GM18511 (cell line): ENCODE data around the gene RHOT2.

Experiments used
- ATAC-seq: cut with Tn5 transposase; IDR thresholded peaks from one replicate; pipeline ENCODE4 v1.9.1; 2021; ENCODE audit warnings: mild to moderate bottlenecking, moderate library complexity; ENCODE audit not compliant: unreplicated experiment

Gene RHOT2

DNA sequence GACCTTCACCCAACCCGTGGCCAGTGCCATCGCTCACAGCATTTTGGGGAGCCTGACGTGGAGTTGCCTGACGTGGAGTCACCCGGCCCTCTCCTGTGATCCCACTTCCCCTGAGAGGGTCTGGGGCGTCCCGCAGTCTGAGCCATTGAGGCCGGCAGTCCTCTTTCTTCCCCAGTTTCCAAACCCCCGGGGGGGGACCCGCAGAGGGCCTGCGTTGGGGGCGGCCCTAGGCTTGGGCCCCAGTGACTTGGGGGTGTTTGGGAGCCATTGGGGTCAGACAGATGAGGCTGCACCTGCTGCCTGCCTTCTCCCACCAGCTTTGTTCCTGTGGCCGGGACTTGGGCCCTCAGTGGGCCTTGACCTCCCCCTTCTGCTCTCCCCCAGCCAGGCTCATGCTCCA, 1.7 kb downstream of the RHOT2 start:
- ATAC-seq, result no peak

DNA sequence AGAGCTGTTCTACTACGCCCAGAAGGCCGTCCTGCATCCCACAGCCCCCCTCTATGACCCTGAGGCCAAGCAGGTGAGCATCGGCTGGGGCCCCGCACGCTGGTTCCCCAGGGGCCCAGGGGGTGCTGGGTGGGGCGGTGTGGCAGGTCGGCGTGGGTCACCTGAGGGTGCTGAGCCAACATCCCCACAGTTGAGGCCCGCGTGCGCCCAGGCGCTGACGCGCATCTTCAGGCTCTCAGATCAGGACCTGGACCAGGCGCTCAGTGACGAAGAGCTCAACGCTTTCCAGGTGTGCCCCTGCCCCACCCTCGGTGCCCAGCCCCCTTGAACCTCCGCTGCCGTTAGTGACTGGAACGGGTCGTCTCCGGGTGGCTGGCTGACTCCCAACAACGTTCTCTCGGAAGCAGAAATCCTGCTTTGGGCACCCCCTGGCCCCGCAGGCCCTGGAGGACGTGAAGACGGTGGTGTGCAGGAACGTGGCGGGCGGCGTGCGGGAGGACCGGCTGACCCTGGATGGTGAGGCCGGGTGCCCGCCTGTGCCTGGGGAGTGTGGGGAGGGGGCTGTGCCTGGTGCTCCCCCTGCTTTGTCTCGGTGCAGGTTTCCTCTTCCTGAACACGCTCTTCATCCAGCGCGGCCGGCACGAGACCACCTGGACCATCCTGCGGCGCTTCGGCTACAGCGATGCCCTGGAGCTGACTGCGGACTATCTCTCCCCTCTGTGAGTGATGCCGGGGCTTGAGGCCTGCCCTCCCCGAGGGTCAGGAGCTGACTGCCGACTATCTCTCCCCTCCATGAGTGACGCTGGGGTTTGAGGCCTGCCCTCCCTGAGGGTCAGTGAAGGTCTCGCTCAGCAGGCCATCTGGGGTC, 2.8 kb downstream of the RHOT2 start:
- no peak for ATAC-seq

DNA sequence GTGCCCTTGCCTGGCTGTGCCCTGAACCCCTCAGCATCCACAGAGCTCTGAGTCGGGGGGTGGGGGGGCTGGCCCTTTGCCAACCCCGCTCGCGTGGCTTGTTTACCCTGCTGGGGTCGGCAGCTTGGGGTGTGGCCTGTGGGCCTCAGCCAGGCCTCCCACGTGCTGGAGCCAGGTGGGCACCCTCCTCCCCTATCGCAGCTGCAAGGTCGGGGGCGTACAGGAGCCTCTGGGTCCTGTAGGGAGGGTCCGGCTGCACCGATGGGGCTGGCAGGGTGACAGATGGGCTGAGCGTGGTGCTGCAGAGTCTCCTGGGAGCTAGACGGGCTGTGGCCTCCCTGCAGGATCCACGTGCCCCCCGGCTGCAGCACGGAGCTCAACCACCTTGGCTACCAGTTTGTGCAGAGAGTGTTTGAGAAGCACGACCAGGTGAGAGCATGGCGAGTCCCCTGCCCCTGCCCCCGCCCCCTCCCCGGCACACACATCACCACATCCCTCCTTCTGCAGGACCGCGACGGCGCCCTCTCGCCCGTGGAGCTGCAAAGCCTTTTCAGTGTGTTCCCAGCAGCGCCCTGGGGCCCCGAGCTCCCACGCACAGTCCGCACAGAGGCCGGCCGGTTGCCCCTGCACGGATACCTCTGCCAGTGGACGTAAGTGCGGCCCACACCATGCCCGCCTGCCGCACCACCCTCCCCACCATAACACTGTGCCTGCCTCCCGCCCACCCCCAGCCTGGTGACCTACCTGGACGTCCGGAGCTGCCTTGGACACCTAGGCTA, 3.6 kb downstream of the RHOT2 start:
- ATAC-seq, result no peak

DNA sequence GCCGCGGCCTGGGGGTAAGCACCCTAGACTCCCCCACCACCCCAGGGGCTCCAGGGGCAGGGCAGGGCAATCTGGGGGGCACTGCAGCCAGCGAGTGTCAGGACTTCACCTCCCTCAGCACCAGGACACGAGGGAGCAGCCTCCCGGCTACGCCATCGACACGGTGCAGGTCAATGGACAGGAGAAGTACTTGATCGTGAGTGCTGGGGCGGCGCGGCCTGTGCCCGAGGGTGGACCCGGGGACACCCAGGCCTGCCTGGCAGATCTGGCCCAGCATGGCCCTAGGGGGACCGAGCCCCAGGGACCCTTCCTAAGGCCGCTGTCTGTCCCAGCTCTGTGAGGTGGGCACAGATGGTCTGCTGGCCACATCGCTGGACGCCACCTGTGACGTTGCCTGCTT, 4.4 kb downstream of the RHOT2 start:
- no peak for ATAC-seq

DNA sequence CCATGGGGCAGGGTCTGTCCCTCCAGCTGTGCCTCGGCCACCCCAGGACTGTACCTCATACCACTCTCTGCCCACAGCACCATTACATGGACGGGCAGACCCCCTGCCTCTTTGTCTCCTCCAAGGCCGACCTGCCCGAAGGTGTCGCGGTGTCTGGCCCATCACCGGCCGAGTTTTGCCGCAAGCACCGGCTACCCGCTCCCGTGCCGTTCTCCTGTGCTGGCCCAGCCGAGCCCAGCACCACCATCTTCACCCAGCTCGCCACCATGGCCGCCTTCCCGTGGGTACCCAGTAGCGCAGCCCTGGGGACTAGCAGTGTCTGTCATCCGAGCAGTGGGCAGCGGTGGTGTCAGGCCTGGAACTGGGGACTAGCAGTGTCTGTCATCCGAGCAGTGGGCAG, 4.9 kb downstream of the RHOT2 start:
- ATAC-seq, result no peak

DNA sequence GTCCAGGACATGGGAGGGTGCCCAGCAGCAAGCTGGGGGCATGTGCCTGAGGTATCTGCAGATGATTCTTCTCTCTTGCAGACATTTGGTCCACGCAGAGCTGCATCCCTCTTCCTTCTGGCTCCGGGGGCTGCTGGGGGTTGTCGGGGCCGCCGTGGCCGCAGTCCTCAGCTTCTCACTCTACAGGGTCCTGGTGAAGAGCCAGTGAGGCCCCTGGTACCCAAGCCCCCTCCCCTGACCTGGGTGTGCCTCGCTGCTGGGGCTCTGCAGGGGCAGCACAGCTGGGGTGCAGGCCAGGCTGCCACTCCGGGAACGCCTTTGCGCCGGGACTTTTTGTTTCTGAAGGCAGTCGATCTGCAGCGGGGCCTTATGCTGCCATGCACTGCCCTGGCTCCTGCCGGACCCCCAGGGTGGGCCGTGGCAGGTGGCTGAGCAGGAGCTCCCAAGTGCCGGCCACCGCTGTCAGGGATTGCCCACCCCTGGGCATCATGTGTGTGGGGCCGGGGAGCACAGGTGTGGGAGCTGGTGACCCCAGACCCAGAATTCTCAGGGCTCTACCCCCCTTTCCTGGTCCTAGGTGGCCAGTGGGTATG, 5.6 kb downstream of the RHOT2 start:
- no peak for ATAC-seq

DNA sequence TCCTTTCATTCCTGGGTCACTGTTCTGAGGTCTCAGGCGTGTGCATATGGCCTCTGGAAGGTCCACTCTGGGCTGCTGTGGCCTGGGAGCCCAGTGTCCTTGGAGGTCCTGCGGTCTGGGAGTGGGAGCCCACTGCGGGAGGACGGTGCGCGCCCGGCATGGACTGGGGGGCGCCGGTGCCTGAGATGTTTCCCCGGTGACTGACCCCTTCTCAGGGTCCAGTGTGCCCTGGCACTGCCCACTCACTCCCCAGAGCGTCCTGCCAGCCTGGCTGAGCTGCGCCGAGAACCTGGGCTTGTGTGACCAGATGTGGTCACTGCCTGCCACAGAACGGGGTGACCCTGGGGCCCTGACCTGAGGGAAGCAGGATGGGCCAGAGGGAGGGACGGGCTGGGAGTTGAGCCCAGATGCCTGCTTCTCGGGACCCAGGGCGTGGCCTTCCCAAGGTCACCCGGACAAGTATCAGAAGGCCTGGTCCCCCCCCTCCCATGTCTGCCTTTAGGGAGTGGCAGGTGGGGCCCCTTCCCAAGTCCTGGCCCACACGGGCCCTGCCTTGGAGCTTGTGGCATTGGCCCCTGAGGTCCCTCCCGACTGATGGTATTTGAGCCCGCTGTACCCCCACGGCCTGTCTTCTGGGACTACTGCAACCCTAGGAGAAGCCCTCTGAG, 6.4 kb downstream of the RHOT2 start:
- ATAC-seq, result no peak

DNA sequence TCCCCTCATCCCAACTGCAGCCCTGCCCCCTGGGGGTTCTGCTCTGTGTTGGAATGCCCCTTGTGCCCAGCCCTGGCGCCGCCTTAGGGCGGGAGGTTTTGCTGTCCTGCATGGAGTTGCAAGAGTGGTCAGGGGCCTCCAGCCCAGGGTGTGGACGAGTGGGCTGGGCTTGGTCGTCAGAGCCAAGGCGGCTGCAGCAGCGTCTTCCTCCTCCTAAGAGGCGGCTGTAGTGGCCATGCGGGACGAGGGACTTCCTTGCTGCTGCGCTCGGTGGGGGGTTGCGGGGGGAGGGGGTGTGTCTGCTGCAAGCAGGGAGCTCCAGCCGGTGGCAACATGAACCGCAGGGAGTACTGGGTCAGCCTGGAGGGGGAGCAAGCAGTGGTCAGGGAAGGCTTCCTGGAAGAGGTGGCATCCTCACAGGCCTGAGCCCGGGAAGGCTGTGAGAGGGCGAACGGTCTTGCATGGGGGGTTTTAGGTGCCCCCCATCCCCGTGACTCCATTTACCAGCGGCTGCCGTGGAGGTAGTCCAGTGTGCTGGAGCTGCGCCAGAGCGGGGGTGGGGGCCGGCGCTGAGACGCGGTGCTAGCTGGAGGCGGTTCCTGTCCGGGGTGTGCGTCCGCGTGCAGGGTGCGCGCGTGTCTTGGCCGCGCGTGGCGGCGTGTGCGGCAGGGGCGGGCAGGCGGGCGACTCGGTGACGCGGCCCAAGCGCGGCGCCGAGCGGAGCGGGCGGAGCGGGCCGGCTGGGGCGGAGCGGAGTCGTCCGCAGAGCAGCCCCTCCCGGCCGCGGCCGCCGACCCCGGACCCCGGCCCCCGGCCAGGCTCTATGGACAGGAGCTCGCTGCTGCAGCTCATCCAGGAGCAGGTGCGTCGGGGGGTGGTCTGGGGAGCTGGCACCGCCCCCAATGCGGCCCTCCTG, 7.3 kb downstream of the RHOT2 start, which contains the start of gene RHBDL1:
RHBDL1 (plus strand) TSS at position 704 of the 916 bp plus-strand sequence; CDS start at position 824, 120 bp downstream.
- no peak for ATAC-seq

DNA sequence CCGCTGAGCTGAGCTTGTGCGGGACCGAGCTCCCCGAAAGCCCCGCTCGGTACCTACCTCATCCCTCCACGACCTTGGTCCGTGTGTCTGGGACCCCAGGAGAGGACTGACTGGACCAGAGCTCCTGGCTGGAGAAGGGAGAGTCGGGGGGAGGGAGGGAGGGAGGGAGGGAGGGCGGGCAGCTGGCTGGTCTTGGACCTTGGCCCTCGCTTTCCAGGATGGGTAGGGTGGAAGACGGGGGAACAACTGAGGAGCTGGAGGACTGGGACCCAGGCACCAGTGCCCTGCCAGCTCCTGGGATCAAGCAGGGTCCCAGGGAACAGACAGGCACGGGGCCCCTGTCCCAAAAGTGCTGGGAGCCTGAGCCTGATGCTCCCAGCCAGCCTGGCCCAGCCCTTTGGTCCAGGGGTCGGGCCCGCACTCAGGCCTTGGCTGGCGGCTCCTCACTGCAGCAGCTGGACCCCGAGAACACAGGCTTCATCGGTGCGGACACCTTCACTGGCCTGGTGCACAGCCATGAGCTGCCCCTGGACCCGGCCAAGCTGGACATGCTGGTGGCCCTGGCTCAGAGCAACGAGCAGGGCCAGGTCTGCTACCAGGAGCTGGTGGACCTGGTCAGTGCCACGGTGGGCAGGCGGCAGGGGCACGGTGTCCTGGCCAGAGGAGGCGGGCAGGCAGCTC, 8.1 kb downstream of the RHOT2 start:
- ATAC-seq, result no peak

DNA sequence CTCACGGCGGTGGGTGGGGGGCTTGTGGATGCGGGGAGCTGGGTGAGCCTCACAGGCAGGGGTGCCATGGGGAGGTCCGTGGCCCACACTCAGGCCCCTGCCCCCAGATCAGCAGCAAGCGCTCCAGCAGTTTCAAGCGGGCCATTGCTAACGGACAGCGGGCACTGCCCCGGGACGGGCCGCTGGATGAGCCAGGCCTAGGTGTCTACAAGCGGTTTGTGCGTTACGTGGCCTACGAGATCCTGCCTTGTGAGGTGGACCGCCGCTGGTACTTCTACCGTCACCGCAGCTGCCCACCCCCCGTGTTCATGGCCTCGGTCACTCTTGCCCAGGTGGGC, 8.6 kb downstream of the RHOT2 start:
- no peak for ATAC-seq

DNA sequence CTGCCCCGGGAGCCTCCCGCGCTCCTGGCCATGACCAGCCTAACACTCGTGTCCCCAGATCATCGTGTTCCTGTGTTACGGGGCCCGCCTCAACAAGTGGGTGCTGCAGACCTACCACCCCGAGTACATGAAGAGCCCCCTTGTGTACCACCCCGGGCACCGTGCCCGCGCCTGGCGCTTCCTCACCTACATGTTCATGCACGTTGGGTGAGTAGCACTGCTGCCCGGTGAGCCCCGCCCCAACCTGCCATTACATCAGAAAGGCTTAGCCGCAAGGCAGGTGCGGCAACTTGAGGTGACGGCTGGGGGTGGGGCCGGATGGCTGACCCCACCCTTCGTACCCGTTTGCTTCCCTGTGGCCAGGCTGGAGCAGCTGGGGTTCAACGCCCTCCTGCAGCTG, 9.0 kb downstream of the RHOT2 start:
- ATAC-seq, result no peak

DNA sequence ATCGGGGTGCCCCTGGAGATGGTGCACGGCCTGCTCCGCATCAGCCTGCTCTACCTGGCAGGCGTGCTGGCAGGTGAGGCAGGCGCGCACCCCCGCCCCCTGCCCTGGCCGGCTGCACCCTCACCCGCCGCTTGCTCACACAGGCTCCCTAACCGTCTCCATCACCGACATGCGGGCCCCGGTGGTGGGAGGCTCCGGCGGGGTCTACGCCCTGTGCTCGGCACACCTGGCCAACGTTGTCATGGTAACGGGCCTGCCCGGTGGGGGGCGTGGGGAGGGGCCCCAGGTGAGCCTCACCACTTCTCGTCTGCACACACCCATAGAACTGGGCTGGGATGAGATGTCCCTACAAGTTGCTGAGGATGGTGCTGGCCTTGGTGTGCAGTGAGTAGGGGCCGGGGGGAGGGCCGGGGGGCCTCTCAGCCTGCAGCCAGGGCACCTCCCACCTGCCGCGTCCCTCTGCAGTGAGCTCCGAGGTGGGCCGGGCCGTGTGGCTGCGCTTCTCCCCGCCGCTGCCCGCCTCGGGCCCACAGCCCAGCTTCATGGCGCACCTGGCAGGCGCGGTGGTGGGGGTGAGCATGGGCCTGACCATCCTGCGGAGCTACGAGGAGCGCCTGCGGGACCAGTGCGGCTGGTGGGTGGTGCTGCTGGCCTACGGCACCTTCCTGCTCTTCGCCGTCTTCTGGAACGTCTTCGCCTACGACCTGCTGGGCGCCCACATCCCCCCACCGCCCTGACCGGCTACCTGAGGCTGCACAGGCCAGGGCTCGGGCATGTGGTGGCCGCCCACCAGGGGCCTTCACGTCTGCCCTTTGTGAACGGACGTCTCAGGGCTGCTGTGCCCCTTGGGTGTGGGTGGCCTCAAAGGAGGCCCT, 9.6 kb downstream of the RHOT2 start:
- no peak for ATAC-seq

DNA sequence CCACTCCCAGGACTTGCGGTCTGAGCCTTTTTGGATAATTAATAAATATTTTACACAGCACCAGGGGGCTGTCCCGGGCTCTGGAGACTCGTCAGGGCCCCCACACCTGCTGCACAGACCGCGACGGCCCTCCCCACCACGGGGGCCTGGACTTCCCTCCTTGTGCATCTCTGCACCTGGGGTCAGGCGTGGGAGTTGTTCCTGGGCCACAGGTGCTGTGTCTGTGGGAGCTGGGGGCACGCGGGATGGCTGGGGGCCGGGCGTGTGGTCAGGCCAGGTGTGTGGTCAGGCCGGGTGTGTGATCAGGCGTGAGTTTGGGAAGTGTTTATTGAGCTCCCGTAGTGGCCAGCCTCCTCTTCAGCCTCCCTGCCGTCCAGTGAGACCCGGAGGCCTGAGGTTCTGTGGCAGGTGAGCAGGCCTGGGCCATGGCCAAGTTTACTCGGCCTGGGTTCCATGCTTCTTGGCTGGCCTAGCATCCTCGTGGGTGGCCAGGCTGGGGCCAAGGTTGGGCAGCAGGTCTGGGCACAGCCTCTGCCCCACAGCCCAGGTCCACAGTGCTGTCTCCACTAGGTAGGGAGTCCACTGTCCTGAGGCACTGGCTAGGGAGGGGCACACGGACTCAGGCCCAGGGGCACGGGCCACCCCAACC, 10.4 kb downstream of the RHOT2 start:
- ATAC-seq, result no peak

DNA sequence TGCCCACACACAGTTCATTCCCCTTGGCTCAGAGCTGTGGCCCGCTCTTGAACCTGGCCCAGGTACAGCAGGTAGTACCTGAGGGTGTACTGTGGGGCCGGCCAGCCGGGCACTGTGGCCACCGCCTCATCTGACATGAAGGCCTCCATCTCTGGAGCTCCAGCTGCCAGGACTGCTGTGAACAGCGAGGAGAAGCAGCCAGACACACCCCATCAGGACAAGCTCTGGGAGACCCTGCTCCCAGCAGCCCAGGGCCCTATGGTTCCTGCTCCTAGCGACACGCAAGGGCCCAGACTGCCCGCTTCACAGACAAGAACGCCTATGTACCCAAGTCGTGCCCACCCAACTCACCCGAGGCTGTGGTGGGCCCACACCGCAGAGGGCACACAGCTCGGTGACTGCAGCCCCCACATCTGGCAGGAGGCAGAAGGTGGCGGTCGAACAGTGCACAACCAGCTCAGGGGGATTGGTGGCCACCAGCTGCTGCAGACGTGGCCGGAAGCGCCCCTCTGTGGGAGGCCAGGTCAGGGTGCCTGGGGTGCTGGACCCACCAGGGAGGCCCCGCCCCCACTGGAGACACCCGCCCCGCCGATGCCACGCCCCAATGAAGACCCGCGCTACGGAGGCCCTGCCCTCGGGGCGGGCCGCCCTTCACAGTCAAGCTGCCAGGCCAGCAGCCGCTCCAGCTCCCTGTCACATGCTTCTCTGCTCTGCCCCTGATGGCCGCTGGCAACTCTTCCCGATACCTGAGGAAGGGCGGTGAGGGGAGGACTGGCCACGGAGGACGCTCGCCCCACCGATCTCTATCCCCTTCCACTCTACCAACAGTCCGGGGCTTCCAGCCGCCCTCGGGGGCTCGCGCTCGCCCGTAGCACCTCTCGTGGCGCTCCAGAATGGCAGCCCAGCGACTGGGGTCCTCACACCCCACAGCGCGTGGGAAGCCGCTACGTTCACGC, 11.2 kb downstream of the RHOT2 start:
- no peak for ATAC-seq

DNA sequence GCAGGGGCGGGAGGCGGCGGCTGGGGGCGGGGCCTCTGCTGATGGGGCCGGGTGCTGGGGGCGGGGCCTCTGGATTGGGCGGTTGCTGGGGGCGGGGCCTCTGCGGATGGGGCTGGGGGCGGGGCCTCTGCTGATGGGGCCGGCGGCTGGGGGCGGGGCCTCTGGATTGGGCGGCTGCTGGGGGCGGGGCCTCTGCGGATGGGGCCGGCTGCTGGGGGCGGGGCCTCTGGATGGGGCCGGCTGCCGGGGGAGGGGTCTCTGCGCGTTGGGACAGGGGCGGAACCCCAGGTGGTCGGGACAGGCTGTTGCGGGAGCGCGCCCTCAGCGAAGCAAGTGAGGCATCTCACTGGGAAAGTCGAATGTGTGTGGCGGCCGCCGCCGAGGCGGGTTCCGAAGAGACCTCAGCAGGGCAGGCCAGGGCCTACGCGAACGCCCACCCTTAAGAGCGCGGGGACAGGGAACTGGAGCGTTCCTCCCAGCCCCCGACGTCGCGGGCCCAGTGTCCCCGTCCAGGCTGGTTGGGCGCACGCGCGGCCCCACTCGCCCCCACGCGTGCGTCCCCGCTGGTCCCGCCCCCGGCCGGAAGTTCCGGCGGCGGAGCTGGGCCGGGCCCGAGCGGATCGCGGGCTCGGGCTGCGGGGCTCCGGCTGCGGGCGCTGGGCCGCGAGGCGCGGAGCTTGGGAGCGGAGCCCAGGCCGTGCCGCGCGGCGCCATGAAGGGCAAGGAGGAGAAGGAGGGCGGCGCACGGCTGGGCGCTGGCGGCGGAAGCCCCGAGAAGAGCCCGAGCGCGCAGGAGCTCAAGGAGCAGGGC, 12.1 kb downstream of the RHOT2 start, which contains the start of gene STUB1:
STUB1 (plus strand) TSS at position 597 of the 811 bp plus-strand sequence; CDS start at position 713, 116 bp downstream.
- ATAC-seq, result peak; percentile 51

DNA sequence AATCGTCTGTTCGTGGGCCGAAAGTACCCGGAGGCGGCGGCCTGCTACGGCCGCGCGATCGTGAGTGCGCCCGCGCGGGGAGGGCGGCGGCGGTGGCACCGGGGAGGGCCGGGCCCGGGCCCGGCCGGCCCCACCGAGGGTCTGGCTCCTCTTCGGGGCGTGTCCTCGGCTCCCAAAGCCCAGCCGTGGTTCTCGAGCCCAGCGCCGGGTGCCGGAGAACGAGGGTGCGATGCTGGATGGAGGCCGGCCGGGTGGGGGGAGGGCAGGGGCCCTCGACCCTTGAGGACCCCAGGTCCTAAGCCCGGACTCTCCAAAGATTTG, 12.7 kb downstream of the RHOT2 start:
- no peak for ATAC-seq
